Adrenal gland (tissue), 12 donors: ENCODE data around the gene SORBS1. TPM values are rescaled to one million over a fixed set of nuclear protein-coding genes. Genes with fewer than 3 reads are reported as not detected.
A peak's percentile ranks its signal among the peaks of the same experiment; 100 is the strongest.

ENCODE experiments used
- DNase-seq, 7 donors: peaks; one replicate each; pipeline ENCODE4 v3.0.0-alpha.2; 2019 to 2020
- H3K27ac ChIP-seq, 5 donors: fragments of 200-600 bp; sonication (generic) in 4 of 5; 1 replicate in 3 of 5; 2 replicates in 2 of 5; pipeline versions ENCODE4 v1.5.1 to v1.8.0; 2016 to 2020; ENCODE audit warnings: mild to moderate bottlenecking in 1 of 5
- H3K27me3 ChIP-seq: fragments of 200-600 bp; 2 replicates; pipeline ENCODE4 v1.8.0; 2021
- H3K36me3 ChIP-seq, 2 donors: fragments of 200-600 bp; replicated peaks in 1 of 2; 1 replicate in 1 of 2; 2 replicates in 1 of 2; pipeline versions ENCODE4 v1.5.1 to v1.8.0; 2018 to 2022
- H3K4me1 ChIP-seq, 2 donors: fragments of 200-600 bp; replicated peaks in 1 of 2; 1 replicate in 1 of 2; 2 replicates in 1 of 2; pipeline versions ENCODE4 v1.5.1 to v1.8.0; 2018 to 2021
- H3K4me3 ChIP-seq, 4 donors: fragments of 200-600 bp; sonication (generic) in 3 of 4; one replicate each; pipeline ENCODE4 v1.5.1; 2016 to 2018
- H3K9me3 ChIP-seq, 3 donors: fragments of 200-600 bp; sonication (generic) in 1 of 3; replicated peaks in 1 of 3; 1 replicate in 2 of 3; 2 replicates in 1 of 3; pipeline versions ENCODE4 v1.5.1 to v1.8.0; 2016 to 2021
- POLR2A ChIP-seq, 2 donors: fragments of 450-650 bp; IDR thresholded peaks; one replicate each; pipeline ENCODE4 v1.6.1; 2017; ENCODE audit warnings: antibody characterized with exemption in 2 of 2, mild to moderate bottlenecking in 2 of 2, moderate library complexity in 1 of 2
- WGBS, 4 donors: extraction: QIAGEN DNeasy Blood & Tissue Kit in 2 of 4; methylation state at CpG; one replicate each; pipeline versions ENCODE4 v1.1.5 to v1.1.7; 2013 to 2017; 5-methylcytosine and 5-hydroxymethylcytosine counted together
- intact Hi-C, 2 donors: fragments of 100-400 bp; cut with DNase I; formaldehyde crosslinking; loops; one replicate each; pipeline versions ENCODE4 v1.14.1 to v1.15.0; 2022 to 2023
- polyA plus RNA-seq, 3 donors: library from polyadenylated mRNA; stranded (reverse); fragments of 200-250 nt in 2 of 3; fragments of 350-450 nt in 1 of 3; fragmentation: Illumina TruSeq in 1 of 3; extraction: RNeasy Lipid Tissue Mini Kit (QIAGEN cat#74804) in 1 of 3; gene quantifications; one replicate each; pipeline ENCODE4 v1.2.3, GENCODE V29; 2013 to 2014
- total RNA-seq, 9 donors: library from RNA; depleted of rRNA in 4 of 9; stranded (reverse); fragments of >200 nt in 4 of 9; fragments of 120-200 nt in 1 of 9; fragmentation: NEBNext Ultra II Directional in 1 of 9; extraction: Animal tissue kit (Norgen Biotek cat#: 25700) in 1 of 9; gene quantifications; one replicate each; pipeline versions ENCODE4 v1.1.0 to v1.2.4, GENCODE V29; 2013 to 2023
- TF ChIP-seq, protein P1 (sequence below), 6 experiments: fragments of 450-650 bp in 4 of 6; fragments of 200-600 bp in 2 of 6; sonication (generic) in 1 of 6; IDR thresholded peaks; 1 replicate in 5 of 6; 2 replicates in 1 of 6; pipeline versions ENCODE4 v1.5.1 to v1.8.0; 2016 to 2021; ENCODE audit warnings: antibody characterized with exemption in 6 of 6, mild to moderate bottlenecking in 2 of 6, moderate library complexity in 1 of 6
- donor health status: healthy with polysubstance abuse.
- donor health status: Bipolar disorder and iron deficiency.
- donor health status: DM: yes; HTN: yes; CAD: no.
- donor health status: DM: no; HTN: no; CAD: no.
- donor health status: DM: no; HTN: no; CAD: no.
- donor health status: DM: yes; HTN: yes; CAD: no.

Gene SORBS1
- total and polyA plus RNA-seq, 12 donors = 9.5 to 43.4 (median 19.0) TPM

- WGBS, 4 donors = 79 to 95% (median 87%) methylated on average over 6 of the region's 6 CpGs
- DNase-seq = no peak
- H3K4me1 ChIP-seq = peaks cover 0 to 4% of the 10 kb centered on the region in 2 donors
- no peaks in the 10 kb centered on the region for H3K9me3 ChIP-seq
- H3K4me3 ChIP-seq = no peak overlapping the region
- no peak overlapping the region for H3K27ac ChIP-seq
- no peaks in the 10 kb centered on the region for H3K27me3 ChIP-seq
- intact Hi-C loops = loop anchor here in 1 of 2 donors (5.0 kb wide), 1 partner anchor 227 kb away; no protein-coding TSS in a partner anchor
- no peaks in the 10 kb centered on the region for H3K36me3 ChIP-seq
- TF ChIP-seq, protein P1, sequence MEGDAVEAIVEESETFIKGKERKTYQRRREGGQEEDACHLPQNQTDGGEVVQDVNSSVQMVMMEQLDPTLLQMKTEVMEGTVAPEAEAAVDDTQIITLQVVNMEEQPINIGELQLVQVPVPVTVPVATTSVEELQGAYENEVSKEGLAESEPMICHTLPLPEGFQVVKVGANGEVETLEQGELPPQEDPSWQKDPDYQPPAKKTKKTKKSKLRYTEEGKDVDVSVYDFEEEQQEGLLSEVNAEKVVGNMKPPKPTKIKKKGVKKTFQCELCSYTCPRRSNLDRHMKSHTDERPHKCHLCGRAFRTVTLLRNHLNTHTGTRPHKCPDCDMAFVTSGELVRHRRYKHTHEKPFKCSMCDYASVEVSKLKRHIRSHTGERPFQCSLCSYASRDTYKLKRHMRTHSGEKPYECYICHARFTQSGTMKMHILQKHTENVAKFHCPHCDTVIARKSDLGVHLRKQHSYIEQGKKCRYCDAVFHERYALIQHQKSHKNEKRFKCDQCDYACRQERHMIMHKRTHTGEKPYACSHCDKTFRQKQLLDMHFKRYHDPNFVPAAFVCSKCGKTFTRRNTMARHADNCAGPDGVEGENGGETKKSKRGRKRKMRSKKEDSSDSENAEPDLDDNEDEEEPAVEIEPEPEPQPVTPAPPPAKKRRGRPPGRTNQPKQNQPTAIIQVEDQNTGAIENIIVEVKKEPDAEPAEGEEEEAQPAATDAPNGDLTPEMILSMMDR (IDR thresholded peaks at IDR 0.05) = no peak
- TF ChIP-seq POLR2A (IDR thresholded peaks at IDR 0.05) = no peak
Observed at GRCh38 chr10:95359466-95359865, 201.7 kb downstream of the SORBS1 start.

- peaks cover 0 to 6% of the 10 kb centered on the region in 2 donors for H3K4me1 ChIP-seq
- H3K36me3 ChIP-seq = no peaks in the 10 kb centered on the region
- 94 to 99% (median 95%) methylated on average over 18 to 23 of the region's 23 CpGs for WGBS, 4 donors
- no peaks in the 10 kb centered on the region for H3K27me3 ChIP-seq
- H3K9me3 ChIP-seq = no peaks in the 10 kb centered on the region
- intact Hi-C loops = loop anchor here in 1 of 2 donors (5.0 kb wide), 1 partner anchor 224 kb away; no protein-coding TSS in a partner anchor
- no peak overlapping the region for H3K27ac ChIP-seq
- H3K4me3 ChIP-seq = no peak overlapping the region
- DNase-seq = no peak
- no peak for TF ChIP-seq POLR2A (IDR thresholded peaks at IDR 0.05)
- TF ChIP-seq, protein P1 (IDR thresholded peaks at IDR 0.05) = no peak
Observed at GRCh38 chr10:95356190-95356955, 204.8 kb downstream of the SORBS1 start.

DNA sequence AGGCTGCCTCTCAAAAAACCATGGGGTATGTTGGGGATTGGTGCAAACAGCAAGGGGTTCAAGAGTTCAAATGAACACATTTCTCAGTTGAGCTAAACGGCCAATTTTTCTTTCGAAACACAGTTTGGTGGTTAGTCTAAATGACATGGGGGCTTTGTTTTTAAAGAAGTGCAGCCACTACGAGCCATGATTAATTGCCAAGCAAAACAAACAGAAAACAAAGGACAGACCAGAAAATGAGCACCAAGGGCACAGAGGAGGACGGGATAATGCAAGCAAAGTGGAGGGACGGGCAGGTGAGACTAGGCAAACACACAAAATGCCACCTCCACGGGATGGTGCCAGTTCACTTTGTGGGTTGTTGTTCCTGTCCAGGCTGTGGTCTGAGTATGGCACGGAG lies 205.9 kb downstream of the SORBS1 start:
- Histone ChIP-seq H3K27me3 (no peaks in the 10 kb centered on the region), H3K9me3 (no peaks in the 10 kb centered on the region), H3K36me3 (no peaks in the 10 kb centered on the region), H3K27ac (no peak overlapping the region), H3K4me1 (peaks cover 7 to 16% of the 10 kb centered on the region in 2 donors), H3K4me3 (no peak overlapping the region)
- intact Hi-C loops = loop anchor here in 1 of 2 donors (5.0 kb wide), 1 partner anchor 223 kb away; no protein-coding TSS in a partner anchor
- DNase-seq = no peak
- WGBS, 4 donors = 71 to 85% (median 76%) methylated on average over 7 of the region's 7 CpGs
- TF ChIP-seq, protein P1 (IDR thresholded peaks at IDR 0.05) = no peak
- no peak for TF ChIP-seq POLR2A (IDR thresholded peaks at IDR 0.05)

DNA sequence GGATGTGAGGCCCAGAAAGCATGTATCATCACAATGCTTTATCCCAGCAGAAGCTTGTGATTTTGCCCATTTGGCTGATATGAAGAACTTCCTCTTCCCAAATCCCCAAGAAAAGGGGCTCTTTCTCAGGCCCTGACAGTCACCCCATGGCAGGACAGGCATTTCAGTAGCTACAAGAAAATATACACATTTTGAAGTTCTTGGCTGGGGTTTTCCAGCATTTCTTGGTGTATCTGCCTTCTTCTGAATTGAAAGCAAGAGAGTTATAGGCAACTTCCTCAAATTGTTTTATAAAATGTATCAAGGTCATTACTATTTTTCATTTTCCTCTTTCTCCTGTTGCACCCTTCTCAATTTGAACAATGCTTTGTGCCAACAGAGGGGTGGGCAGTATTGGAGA lies 207.1 kb downstream of the SORBS1 start:
- intact Hi-C loops = no loop called here
- TF ChIP-seq POLR2A (IDR thresholded peaks at IDR 0.05) = no peak
- TF ChIP-seq, protein P1 (IDR thresholded peaks at IDR 0.05) = no peak
- H3K27ac ChIP-seq = peak overlapping the region in 1 of 5 donors; percentile 0
- no peaks in the 10 kb centered on the region for H3K27me3 ChIP-seq
- no peak overlapping the region for H3K4me3 ChIP-seq
- no peaks in the 10 kb centered on the region for H3K9me3 ChIP-seq
- no peaks in the 10 kb centered on the region for H3K36me3 ChIP-seq
- no peak for DNase-seq
- H3K4me1 ChIP-seq = peaks cover 7 to 22% of the 10 kb centered on the region in 2 donors
